ENCODE results near the gene CCNT1. TPM values are rescaled to one million over a fixed set of nuclear protein-coding genes. Genes with fewer than 3 reads are reported as not detected.

Gene CCNT1
- total RNA-seq, 2 experiments from 2014 or later, result 150 TPM

DNA sequence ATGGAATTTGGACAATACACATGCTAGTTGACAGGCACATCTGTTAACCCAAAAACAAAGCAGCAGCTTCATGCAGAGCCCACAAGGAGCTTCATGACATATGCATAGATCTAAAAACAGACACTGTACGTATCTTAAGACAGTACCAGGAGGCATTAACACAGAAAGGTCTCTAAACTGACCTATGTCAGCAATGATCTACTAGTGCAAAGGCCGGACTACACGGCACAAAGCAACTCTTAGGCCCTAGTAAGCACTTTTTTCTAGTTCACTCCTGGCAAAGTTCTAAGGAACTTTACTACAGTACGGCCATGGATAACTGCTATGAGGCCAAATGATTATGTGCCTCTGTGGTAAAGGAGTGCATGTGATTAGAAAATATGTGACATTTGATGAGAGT, 26.1 kb downstream of the CCNT1 start:
- H3K4me1 Mint-ChIP-seq (ENCODE audit: low read depth), result peaks cover 20% of the 10 kb centered on the region
- no peaks in the 10 kb centered on the region for H3K27me3 Mint-ChIP-seq
- CTCF ChIA-PET, result interaction anchor here (2.0 kb wide), 1 partner anchor 8 kb away, joined by 5 read pairs; the partner anchor contains the start of gene KANSL2
- Histone ChIP-seq H3K27ac (ENCODE audit: low read depth in 1 of 2, low read length in 2 of 2) (no peak overlapping the region), H3K4me3 (ENCODE audit: low read length) (no peak overlapping the region), H3K9me3 (ENCODE audit: control insufficient read depth in 1 of 2, insufficient read depth in 1 of 2, low read length in 2 of 2) (no peaks in the 10 kb centered on the region), H3K36me3 (ENCODE audit: insufficient read depth, low read length) (peaks cover 64% of the 10 kb centered on the region), H3K4me1 (ENCODE audit: insufficient read depth, low read length) (no peaks in the 10 kb centered on the region), H3K27me3 (ENCODE audit: control insufficient read depth in 1 of 2, insufficient read depth in 2 of 2, low read length in 2 of 2) (no peaks in the 10 kb centered on the region)
- TF ChIP-seq, protein P1, sequence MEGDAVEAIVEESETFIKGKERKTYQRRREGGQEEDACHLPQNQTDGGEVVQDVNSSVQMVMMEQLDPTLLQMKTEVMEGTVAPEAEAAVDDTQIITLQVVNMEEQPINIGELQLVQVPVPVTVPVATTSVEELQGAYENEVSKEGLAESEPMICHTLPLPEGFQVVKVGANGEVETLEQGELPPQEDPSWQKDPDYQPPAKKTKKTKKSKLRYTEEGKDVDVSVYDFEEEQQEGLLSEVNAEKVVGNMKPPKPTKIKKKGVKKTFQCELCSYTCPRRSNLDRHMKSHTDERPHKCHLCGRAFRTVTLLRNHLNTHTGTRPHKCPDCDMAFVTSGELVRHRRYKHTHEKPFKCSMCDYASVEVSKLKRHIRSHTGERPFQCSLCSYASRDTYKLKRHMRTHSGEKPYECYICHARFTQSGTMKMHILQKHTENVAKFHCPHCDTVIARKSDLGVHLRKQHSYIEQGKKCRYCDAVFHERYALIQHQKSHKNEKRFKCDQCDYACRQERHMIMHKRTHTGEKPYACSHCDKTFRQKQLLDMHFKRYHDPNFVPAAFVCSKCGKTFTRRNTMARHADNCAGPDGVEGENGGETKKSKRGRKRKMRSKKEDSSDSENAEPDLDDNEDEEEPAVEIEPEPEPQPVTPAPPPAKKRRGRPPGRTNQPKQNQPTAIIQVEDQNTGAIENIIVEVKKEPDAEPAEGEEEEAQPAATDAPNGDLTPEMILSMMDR (IDR thresholded peaks at IDR 0.05), result no peak
- no peak overlapping the region for H3K27ac Mint-ChIP-seq
- peaks cover 78% of the 10 kb centered on the region for H3K36me3 Mint-ChIP-seq (ENCODE audit: low read depth)
- DNase-seq (no peak), ATAC-seq (ENCODE audit: poor library complexity) (no peak)
- no peak overlapping the region for H3K4me3 Mint-ChIP-seq
- H3K9me3 Mint-ChIP-seq, result no peaks in the 10 kb centered on the region
- POLR2A ChIA-PET, result no interaction called here
- intact Hi-C loops (cut with DNase I, micrococcal nuclease), result no loop called here

DNA sequence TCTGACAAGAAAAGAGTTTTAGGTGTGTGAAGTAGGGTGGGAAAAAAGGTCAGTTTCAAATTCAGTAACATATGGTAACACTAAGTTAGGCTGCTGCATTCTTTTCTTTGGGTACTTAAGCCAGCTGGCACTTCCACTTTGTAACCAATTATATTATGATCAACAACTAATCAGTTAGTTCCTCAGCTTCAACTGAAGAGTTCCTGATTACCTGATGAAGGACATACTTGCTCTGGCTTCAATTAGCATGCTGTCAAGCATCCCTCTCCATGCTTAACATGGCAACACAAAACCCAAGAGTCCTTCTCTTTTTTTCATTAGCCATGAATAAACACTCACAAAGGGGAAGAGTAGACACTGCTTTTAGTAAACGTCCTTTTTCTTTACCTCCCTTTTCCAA, 27.7 kb downstream of the CCNT1 start:
- H3K36me3 Mint-ChIP-seq (ENCODE audit: low read depth), result peaks cover 62% of the 10 kb centered on the region
- Histone ChIP-seq H3K9me3 (ENCODE audit: control insufficient read depth in 1 of 2, insufficient read depth in 1 of 2, low read length in 2 of 2) (no peaks in the 10 kb centered on the region), H3K4me1 (ENCODE audit: insufficient read depth, low read length) (no peaks in the 10 kb centered on the region), H3K4me3 (ENCODE audit: low read length) (no peak overlapping the region), H3K27me3 (ENCODE audit: control insufficient read depth in 1 of 2, insufficient read depth in 2 of 2, low read length in 2 of 2) (no peaks in the 10 kb centered on the region), H3K36me3 (ENCODE audit: insufficient read depth, low read length) (peaks cover 48% of the 10 kb centered on the region), H3K27ac (ENCODE audit: low read depth in 1 of 2, low read length in 2 of 2) (no peak overlapping the region)
- TF ChIP-seq, protein P1 (IDR thresholded peaks at IDR 0.05), result no peak
- no peaks in the 10 kb centered on the region for H3K9me3 Mint-ChIP-seq
- ChIA-PET POLR2A (no interaction called here), CTCF (interaction anchor here (0.5 kb wide), 1 partner anchor 10 kb away, joined by 3 read pairs; no protein-coding TSS in a partner anchor)
- ATAC-seq (ENCODE audit: poor library complexity) (no peak), DNase-seq (no peak)
- no peaks in the 10 kb centered on the region for H3K27me3 Mint-ChIP-seq
- intact Hi-C loops (cut with DNase I, micrococcal nuclease), result no loop called here
- peaks cover 19% of the 10 kb centered on the region for H3K4me1 Mint-ChIP-seq (ENCODE audit: low read depth)
- peak overlapping the region; percentile 35 for H3K27ac Mint-ChIP-seq
- H3K4me3 Mint-ChIP-seq, result no peak overlapping the region

DNA sequence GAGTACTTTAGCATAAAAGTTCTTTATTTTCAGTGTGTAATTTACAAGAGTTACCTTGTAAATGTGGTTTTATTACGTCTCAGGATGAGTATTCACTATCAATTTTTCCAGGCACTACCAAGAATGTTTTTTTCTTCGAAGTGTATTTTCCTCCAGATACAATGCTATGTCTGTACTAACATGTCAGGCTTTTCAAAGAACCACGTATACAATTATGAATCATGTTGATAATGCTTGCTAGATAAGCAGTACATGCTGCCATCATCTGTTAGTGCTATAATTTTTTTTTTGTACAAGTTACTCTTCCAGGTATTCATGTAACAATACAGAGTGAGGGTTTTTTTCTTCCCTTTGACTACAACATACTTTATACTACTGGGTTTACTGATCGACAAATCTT, 28.9 kb downstream of the CCNT1 start:
- no peaks in the 10 kb centered on the region for H3K27me3 ChIP-seq (ENCODE audit: control insufficient read depth in 1 of 2, insufficient read depth in 2 of 2, low read length in 2 of 2)
- no peaks in the 10 kb centered on the region for H3K9me3 ChIP-seq (ENCODE audit: control insufficient read depth in 1 of 2, insufficient read depth in 1 of 2, low read length in 2 of 2)
- POLR2A ChIA-PET, result no interaction called here
- Mint-ChIP-seq H3K9me3 (no peaks in the 10 kb centered on the region), H3K27ac (no peak overlapping the region), H3K4me3 (no peak overlapping the region), H3K27me3 (no peaks in the 10 kb centered on the region), H3K4me1 (ENCODE audit: low read depth) (peaks cover 15% of the 10 kb centered on the region), H3K36me3 (ENCODE audit: low read depth) (peaks cover 50% of the 10 kb centered on the region)
- CTCF ChIA-PET, result no interaction called here
- no peaks in the 10 kb centered on the region for H3K4me1 ChIP-seq (ENCODE audit: insufficient read depth, low read length)
- H3K36me3 ChIP-seq (ENCODE audit: insufficient read depth, low read length), result peaks cover 36% of the 10 kb centered on the region
- no peak for ATAC-seq (ENCODE audit: poor library complexity)
- DNase-seq, result no peak
- H3K27ac ChIP-seq (ENCODE audit: low read depth in 1 of 2, low read length in 2 of 2), result no peak overlapping the region
- TF ChIP-seq, protein P1 (IDR thresholded peaks at IDR 0.05), result no peak
- no peak overlapping the region for H3K4me3 ChIP-seq (ENCODE audit: low read length)
- intact Hi-C loops (cut with DNase I, micrococcal nuclease), result no loop called here

All from CD4-positive, alpha-beta T cell (primary cell).